OCI-LY1 (cell line): Measurements from ENCODE around the gene KCNH2.

Source experiments
- CTCF ChIP-seq: fragments of 200-600 bp; sonication (generic), shearing (Covaris generic); IDR thresholded peaks from 2 replicates; pipeline ENCODE4 v1.5.1; 2017; ENCODE audit warnings: mild to moderate bottlenecking, antibody characterized with exemption, low read length, moderate library complexity, mixed read lengths
- EZH2 ChIP-seq: fragments of 200-600 bp; sonication (generic), shearing (Covaris generic); IDR thresholded peaks from 2 replicates; pipeline ENCODE4 v1.8.0; 2017; ENCODE audit warnings: borderline replicate concordance, mixed run types, mild to moderate bottlenecking, antibody characterized with exemption, low read length, moderate library complexity, mixed read lengths

GRCh38 chr7:150997075-150997511 is 19.0 kb upstream of the KCNH2 start:
- TF ChIP-seq CTCF: no peak
- TF ChIP-seq EZH2: no peak
